CD4-positive, alpha-beta T cell treated with Interleukin-17A for 1 hour (primary cell): ENCODE data around the gene ACOT7.

Source experiments
- DNase-seq: peaks from one replicate; pipeline ENCODE4 v3.0.0-alpha.2; 2020

Gene ACOT7

DNA sequence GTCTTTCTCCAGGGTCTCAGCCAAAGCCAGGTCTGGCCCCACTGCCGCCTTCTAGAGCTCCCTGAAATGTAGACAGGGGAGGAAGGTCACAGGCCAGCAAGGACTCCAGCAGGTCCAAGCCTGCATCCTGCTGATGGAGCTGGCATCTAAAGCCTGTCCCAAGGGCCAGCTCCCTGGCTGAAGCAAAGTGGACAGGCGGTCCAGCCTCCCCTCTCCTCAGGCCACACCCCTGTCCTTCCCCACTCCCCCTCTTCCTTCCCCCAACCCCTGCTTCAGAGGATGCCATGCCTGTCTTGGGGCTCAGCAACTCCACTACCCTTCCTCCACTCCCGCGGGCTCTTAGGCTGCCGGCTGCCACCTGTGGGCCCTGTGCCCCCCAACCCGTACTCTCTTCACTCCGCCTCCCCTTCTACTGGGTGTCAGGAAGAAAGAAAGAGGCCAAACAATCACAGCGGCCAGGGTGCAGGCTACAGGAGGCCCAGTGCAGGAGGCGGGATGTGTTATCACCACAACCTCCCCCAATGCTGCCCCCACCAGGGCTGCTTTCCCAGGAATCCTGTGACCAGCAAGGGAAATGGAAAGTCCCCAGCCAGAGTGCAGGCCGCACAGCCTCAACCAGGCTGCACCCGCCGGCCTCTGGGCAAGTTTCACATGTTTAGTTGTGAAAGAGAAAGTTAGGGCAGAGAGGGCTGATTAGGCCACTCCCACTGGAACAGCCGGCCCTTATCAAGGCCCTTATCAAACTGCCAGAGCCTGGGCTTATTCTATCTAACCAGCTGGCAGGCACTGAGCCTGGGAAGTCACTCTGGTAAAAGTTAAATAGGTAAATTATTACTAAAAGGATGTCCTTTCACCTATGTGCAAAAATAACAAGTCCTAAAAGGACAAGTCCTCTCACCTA, 34.1 kb downstream of the ACOT7 start:
- peak; percentile 77 for DNase-seq

DNA sequence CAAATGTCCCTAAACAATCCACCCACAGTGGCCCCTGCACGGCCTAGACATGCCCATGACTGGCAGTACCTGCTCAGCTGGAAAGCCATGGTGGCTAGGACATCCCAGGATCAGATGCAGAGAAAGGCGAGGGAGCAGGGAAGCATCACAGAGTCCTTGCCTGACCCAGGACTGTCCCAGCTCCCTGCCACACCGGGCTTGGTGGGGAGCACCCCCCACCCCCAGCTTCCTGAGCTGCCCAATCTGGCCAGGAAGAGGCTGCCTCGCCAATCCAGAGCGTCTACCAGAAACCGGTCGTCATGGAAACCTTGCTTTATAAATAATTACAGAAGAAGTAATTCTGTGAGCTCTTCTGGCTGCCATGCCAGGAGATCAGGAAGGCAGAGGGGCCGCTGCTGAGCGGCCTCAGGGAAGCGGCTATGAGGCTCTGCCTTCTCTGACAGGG, 34.8 kb downstream of the ACOT7 start:
- DNase-seq = peak; percentile 83

DNA sequence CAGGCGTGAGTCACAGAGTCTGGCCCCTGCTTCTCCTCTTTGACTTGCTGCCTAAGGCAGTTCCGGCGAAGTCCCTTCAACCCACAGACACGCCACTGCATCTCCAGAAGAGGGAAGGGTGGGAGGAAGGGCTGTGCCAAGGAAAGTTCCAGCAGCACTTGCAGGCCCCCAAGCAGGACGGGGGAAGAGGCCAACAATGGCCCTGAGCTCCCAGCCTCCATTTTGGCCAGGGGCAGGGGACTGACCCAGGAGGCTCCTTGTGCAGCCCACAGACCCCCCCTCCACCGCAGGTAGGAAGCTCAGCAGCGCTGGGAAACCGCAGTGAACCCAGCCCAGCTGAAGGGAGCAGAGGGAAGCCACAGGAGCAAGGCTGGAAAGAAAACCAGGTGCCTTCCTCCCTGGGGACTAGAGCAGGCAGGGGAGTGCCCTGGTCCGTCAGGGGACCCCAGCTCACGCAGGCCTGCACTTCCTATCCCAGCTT, 35.4 kb downstream of the ACOT7 start:
- peak; percentile 37 for DNase-seq

DNA sequence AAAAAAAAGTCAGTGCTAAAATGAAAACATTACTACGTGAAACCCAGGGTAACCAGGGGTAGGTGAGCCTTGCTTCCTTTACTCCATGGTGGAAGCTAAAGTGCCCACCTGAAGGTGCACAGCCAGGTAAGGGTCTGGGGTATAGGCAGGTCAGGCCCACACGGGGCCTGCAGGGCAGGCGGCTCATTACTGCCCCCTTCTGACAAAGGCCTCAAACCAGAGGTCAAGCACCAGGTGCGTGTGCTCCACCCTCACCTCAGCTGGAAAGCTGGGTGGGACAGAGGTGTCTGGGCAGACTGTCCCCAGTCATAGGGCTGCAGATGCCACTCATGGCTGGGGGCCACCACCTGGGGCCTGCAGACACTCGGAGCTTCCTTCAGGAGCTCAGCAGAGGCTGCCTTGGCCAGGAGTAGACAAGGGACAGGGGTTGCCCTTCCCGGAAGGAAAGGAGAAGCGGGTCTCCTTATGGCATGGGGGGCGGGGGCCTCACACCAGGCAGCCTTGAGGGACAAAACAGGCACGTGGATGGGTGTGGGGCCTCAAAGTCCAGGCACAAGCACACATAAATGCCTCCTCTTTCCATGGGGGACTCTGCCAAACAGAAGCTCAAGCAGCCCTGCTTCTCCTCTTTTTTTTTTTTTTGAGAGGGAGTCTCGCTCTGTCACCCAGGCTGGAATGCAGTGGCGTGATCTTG, 36.2 kb downstream of the ACOT7 start:
- no peak for DNase-seq

DNA sequence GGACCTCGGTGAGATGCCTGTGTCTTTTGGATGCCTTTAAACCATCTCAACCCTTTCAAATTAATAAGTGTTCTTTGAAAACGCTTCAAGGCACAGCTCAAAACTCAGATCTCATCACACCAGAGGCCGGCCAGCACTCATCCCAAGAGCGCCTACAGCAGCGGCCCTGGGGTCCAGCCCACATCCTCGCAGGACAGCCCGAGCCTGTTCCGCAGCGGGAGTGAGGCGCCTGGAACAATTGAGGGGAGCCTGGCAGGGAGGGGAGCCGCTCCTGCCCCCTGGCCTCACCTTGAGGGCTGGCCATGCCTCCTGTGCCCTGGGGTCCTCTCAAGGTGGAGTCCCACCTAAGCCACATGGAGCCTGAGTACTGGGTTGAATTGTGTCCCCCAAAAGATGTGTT, 37.9 kb downstream of the ACOT7 start:
- DNase-seq = no peak

DNA sequence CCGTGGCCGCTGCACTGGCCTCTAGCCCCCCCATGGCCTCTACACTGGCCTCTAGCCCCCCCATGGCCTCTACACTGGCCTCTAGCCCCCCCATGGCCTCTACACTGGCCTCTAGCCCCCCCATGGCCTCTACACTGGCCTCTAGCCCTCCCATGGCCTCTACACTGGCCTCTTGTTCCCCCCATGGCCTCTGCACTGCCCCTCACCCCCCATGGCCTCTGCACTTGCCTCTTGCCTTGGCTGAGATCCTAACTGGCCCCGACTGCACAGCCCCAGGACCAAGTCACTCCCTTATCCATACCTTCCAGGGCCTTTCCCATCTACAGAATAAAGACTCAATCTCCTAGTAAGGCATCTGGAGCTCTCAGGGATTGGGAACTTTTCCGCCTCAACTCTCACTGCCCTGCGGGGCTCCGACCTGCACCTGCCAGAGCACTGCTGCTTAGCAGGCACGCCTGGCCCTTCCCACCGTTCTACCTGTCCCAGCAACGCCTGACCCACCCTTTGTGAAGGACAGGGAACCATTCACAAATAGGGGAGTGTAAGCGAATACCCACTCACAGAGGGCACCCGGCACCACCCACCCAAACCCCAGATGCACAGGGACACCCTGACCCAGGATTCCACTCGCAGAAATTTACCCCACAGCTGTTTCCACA, 38.8 kb downstream of the ACOT7 start:
- DNase-seq = no peak

DNA sequence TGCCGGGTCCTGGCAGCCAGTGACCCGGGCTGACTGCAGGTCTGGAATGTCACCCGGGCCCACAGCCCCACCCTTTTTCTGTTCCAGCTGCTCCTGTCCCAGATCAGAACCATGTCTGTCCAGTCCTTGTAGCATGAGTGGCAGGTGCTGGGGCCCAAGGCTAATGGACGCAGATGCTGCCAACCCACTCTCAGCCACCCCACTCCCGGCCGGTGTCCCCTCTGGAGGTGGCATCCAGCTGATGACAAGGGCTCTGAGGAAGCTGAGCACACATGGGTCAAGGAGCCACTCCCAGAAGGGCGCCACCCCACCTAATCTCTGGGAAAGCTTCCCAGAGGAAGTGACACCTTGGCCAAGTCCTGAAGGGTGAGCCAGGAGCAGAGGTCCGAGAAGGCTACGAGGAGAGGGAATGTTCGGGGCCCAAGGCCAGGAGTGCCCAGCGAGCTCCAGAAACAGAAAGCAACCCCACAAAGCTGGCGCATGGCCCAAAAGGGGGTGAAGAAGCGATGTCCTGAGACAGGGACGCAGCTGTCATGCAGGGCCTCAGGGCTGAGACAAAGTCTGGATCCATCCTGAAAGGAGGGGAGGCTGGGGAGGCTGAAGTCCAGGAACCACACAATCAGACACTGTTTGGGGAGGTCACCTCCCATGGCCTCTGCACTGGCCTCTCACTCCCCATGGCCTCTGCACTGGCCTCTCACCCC, 39.5 kb downstream of the ACOT7 start:
- no peak for DNase-seq

DNA sequence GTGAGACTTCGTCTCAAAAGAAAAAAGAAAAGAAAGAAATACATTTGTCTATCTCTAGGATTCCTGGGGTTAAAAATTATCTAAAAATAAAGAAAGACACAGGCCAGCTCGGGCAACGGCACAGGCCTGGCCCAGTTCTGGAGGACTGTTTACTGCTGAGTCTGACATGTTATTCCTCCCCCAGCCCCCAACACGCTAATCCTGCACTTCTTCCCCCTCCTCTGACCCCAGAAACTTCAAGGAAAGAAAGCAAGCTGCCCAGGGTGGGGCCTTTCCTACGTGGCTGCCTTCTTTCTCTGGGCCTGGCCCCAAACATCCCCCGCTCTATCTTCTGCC, 40.0 kb downstream of the ACOT7 start:
- DNase-seq = no peak

DNA sequence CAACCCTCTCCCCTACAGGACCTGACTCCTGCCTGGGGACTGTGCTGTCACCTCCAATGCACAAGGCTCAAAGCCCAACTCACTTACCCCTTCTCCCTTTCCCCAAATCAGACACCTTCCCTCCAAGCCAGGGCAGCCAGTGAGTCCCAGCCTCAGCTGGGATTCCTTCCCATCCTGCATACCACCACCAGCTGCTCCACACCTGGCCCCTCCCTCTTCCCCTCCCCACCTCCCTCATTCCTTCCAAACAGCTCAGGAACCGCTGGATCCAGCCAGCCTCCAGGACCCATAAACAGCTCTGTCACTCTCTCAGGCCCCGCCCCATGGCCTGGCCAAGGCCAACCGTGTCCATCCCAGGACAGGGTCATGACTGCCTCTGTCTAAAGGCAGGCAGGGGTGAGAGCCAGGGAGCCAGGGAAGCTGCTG, 41.4 kb downstream of the ACOT7 start:
- DNase-seq = no peak

DNA sequence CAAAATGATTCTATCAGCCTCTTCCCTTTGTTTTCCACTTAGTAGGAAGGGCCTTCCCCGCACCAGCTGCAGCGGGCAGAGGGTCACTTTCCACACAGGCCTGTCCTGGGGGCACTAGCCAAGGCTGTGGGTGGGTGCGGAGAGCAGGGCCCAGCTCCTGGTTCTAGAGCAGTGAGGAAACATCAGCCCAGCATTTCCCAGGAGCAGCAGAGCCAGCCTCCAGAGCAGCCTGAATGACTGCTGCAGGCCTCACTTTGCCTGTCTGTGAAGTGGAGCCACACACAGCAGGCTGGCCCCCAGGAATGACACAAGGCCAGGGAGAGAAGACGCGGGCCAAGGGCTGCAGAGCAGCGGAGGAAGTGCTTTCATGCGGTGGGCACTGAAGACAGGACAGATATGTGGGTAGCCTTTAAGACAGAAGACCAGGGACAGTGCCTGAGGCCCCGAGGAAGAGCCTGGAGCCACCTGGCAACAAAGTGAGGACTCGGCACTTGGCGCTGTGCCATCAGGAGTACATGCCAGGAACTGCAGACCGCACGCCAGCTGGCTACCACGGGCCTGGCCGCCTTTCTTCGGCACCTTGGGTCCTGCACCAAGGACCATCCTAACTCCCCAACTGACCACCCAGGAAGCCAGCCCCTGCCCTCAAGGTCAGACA, 42.0 kb downstream of the ACOT7 start:
- no peak for DNase-seq

DNA sequence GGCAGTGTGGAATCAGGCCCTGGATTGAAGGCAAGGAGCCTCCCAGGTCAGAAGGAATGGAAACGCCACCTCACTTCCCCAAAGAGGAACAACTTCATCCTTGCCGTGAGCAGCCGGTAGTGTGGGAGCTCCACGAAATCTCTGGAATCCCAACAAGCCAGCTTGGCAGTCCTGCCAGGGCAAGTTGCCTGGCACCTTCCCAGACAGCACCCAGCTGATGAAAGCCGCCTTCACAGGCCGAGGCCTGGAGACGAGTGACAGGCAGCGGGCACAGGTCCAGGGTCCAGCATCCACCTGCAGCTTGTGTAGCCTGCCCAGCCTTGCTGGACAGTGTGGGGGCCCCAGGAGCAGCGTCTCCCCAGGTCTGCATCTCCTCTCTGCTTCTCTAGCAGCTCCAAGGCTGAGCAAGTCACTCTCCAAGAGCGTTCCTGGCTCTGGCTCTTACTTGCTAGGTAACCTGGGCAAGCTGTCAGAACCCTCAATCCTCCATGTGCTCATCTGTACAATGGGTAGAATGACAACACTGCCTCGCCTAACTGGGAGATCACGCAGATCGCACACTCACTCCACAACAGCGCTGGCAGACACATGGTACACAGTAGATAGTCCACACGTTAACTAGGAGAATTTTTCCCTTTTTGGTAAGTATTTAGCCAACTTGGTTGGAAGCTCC, 43.0 kb downstream of the ACOT7 start:
- no peak for DNase-seq

DNA sequence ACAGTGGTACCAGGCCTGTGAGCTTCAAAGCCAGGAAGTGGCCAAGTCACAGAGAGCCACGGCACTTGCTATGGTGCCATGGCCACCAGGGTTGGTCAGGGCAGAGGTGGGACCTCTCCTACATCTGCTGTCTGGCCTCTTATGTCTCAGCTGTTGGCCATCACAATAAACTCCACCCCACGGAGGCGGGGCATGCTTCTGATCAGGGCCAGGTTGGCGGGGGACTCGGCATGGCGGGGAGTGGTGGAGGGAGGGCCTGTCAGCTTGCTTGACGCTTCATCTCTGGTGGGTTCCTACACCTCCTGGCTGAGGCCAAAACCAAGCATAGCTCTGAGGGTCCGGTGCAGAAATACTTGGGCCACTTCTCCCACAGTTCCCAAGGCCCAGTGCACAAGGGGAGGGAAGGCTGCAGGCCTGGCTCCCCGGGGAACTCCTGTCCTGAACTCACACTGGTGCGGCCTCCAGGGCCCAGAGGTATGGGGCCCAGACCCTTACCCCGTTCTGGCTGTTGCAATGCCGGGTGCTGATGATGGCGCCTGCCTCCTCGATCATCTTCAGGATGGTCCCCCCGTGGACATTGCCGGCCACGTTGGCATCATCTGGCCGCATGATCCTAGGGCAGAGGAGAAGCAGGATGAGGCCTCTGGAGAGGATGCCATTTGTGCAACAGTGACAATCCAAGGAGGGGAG, 44.2 kb downstream of the ACOT7 start:
- DNase-seq = peak; percentile 8

DNA sequence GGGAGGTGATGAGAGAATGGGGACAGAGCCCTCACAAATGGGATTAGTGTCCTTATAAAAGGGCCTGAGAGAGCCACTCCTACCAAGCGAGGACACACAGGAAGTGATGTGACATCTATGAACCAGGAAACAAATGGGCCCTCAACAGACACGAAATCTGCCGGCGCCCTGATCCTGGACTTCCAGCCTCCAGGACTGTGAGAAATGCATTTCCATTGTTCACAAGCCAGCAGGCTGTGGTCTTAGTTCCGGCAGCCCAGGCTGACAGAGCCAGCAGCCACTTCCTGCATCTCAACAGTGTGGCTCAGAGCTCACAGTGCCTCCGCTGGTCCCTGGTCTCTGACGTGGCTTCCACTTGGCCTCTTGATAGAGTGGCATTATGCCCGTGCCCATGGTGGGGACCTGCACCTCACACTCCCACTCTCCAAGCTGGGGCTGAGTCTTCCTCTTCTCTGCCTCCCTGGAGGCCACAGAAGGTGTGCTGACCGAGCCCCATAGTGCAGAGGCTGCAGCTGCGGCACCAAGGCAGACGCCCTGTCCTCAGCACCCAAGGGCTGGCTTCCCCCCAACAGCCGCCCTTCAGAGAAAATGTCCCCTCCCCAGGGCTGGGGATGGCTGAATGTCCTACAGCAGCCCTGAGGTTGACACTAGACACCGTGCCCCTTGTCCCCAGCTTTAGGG, 44.9 kb downstream of the ACOT7 start:
- DNase-seq = peak; percentile 73

DNA sequence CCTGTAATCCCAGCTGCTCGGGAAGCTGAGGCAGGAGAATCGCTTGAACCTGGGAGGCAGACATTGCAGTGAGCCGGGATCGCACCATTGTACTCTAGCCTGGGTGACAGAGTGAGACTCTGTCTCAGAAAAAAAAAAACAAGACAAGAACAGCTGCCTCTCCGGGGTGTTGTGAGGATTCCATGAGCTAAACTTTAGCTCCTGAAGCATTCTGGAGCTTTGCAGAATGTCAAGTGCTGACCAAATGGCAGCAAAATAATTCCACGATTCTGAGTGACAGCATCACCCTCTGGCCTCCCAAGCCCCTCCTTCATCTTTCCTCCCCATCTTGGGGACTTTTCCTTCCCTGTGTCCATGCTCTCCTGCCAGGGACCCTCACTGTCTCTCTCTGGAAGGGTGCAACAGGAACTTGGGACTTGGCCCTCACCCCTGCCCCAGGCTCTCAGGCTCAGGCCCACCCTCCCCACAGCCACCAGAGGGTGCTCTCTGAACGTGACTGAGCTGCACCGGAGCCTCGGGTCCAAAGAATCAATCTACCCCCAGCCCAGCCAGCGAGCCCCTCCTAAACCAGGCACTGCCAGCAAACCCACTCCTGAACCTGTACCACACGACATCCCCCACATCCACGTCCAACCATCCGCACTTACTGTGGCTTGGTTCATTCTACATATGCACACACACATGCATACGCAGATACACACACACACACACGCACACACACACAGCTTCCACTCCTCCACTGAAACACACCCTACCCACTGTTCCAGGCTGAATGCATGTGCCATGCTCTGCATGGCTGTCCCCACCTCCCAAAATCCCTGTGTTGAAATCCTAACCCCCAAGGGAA, 45.7 kb downstream of the ACOT7 start:
- DNase-seq = peak; percentile 77

DNA sequence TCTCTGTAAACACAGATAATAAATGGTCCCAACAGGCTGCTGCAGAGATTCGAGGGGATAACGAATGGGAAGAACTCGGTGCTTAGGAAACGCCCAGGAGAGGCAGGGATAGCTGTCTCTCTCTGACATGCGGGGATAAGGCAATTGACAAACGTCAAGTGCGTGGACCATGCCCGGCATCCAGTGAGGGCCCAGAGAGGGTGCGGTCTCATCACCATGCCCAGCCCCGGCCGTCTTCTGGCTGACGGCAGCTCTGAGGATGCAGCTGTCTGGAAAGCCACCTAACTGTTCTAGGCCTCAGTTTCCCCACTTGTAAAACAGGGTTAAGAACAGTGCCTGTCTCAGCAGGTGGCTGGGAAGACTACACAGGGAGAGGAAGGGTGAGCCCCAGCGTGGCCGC, 48.1 kb downstream of the ACOT7 start:
- DNase-seq = no peak

DNA sequence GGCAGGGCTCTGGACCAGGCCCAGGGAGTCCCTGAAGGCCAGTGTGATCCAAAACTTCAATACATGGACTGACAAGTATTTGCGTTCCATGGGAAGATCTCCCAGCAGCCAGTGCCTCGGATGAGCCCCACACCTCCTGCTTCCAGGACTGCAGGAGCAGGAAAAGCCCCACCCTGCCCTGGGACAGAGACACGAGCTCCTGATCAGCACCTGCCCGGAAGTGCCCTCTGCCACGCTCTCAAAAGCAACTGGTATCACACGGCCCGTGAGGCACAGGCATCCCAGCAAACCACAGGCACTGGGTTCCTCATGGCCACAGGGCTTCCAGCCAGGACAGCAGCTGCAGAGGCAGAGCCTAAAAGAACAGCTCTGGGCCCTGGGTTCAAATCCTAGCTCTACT, 48.6 kb downstream of the ACOT7 start:
- DNase-seq = no peak

DNA sequence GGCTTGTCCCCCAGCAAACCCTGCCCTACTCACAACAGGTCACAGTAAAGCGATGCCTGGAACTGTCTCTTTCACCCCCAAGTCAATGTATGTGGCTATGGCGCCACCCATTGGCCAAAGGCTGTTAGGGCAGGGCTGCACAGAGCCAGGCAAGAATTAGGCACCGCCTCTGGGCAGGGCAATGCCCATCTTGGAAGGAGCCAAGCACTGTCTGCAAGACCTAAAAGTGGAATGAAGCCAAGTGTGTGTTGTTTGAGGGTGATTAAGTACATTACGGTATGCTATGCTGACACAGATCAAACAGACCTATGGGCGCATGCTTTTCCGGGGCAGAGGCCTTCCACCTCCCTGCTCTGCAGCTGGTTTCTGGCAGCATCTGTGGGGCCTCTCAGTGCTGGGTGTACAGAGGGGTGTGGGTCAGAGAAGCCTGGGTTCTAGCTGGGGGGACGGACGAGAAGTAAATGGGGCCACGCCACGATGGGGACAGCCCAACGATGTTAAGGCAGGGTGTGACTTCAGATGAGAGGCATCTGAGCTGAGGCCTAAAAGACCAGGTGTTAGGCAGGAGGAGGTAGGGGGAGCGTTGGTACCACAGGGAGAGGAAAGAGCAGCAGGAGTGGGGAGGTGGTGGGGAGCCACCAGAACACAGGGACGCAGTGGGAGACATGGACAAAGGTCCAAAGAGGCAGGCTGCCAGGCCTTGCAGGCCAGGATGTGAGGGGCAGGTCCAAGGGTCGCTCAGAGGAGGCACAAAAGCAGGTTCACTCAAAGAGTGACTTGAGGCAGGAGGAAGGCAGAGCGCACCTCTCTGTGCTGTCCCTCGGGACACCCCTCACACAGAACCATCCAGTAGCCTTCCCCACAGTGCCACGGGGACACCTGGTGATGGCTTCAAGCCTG, 49.8 kb downstream of the ACOT7 start:
- DNase-seq = peak; percentile 68

DNA sequence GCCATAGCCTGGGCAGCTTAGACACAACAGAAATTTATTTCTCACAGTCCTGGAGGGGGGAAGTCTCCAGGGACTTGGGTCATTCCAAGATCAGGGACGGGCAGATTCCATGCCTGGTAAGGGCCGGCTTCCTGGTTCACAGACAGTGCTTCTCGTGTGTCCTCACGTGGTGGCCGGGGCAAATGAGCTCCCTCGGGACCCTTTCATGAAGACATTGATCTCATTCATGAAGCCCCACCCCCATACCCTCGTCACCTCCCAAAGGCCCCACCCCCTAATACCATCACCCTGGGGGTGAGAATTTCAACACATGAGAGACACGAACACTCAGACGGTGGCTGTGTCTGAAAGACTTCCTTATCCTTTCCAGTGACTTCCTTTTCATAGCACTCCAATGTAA, 51.5 kb downstream of the ACOT7 start:
- no peak for DNase-seq

DNA sequence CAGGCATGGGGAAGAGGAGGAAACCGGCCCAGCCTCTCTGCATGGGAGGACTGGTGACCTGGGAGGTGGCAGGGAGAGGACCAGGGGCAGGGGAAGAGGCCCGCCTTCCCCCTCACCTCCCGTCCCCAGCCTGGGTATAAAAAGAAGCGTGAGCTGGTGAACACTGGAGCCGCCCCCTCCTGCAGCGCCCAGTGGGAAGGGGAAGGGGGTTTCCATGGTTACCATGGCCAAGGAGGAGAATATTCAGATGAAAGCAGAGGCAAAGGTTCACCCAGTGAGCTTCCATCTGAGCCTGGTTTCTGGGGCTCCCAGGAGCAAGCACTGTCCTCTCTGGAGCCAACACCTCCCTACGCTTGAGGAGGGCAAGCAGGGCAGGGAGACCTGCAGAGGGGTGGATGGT, 54.9 kb downstream of the ACOT7 start:
- no peak for DNase-seq
